Measurements from ENCODE around the gene USP36.
"Not testable (repeated sequence)": the region's sequence is repeated elsewhere in the genome, so short reads cannot be mapped to it uniquely, and the experiment has no call there.

The USP36 gene

DNA sequence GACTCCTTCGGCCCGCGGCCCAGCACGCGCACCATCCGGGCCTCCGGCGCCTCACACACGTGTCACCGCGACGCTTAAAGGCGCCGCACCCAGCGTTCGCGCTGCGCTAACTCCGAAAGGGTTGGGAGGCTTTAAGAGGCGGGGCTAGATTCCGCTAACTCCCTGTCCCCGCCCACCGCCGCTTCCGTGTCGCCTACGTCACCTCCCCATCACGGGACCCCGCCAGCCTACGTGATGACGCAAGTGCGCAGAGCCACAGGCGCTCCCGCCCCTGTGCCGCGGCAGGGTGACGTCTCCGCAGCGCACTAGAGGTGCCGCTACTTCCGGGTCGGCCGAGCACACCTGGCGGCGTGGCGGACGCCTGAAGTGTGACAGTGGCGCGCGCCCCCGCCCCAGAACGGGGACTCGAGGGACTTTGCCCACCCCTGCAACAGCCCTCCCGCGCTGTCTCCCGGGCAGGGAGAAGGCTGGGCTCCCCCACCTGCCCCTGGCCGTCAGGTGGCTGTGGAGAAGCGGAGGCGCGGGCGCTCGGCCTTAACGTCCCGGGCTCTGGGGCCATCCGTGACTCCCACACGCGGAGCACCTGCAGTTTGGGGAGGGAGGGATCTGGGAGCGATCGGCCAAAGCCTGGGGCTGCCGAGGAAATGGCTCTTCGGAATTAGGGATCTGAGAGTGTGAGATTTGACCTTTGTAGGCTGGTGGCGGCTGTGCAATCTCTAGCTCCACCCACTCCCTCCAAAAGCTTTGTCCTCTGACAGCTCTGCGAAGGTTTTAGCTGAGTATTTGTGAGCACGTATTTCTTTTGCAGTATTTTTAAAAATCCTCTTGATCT, at the start of gene USP36:
TSS of gene USP36 (minus strand) at position 35 of the 832 bp plus-strand sequence. CDS start 4,451 bp downstream, outside the sequence.
- peak; percentile 100 for DNase-seq (ENCODE audit: low read depth)

DNA sequence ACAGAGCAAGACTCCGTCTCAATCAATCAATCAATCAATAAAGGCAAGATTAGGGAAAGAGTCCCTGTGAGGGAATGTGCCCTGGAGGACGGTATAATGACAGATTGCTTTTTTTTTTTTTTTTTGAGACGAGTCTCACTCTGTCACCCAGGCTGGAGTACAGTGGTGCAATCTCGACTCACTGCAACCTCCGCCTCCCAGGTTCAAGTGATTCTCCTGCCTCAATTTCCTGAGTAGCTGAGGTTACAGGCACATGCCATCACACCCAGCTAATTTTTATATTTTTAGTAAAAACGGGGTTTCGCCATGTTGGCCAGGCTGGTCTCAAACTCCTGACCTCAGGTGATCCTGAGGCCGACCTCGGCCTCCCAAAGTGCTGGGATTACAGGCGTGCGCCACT, 49.5 kb upstream of the USP36 start:
- DNase-seq (ENCODE audit: low read depth), result not testable (repeated sequence)

DNA sequence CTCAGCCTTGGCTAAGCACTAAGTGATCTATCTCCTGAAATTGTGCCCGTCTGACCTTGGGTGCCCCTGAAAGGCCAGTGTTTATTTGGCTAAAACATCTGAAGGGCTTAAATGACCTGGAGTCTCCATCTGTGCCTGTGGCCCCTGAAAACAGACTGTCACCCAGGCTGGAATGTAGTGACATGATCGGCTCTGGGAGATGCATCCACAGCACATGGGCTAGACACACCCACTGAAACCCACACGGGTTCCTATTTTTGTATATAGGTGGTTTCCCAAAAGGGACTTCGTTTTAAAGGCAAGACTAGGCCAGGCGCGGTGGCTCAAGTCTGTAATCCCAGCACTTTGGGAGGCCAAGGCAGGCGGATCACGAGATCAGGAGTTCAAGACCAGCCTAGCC, 48.9 kb upstream of the USP36 start:
- no peak for DNase-seq (ENCODE audit: low read depth)

DNA sequence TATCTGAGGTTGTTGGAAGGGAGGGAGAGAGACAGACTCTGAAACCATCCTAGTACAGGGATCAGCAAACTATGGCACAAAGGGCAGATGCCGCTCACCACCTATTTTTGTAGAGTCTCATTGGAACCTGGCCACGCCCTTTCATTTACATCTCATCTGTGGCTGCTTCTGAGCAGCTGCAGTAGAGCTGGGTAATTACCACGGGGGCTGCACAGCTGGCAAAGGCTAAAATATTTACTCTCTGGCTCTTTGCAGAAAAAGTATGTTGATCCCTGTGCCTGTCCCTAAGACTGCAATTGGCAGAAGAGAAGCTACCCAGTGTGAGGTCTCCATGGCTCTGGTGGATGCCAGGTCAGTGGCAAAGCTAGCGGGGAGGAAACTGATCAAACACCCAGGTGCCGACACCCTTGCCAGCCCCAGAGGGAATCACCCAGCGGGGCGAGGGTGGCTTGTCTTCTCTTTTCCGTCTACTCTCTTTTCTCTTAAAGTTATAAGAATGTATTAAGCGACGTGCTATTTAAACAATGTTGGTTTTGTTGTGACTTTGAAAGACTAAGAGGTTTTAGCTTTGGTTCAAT, 48.4 kb upstream of the USP36 start:
- no peak for DNase-seq (ENCODE audit: low read depth)

DNA sequence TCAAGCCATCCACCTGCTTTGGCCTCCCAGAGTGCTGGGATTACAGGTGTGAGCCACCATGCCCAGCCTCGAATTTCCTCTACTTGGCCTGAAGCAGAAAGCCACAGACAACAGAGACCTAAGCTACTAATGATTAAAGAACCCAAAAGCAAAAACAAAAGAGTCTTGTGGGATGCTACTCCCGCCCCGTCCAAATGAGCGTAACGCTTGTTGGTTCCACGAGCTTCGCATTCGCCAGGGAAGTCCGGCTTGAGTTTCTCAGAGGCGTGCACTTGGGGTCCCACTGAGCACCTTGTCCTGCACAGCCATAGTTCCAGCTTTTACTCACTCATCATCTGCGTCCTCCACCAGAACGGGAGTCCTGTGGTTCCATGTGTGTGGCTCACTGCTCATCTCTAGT, 46.3 kb upstream of the USP36 start:
- no peak for DNase-seq (ENCODE audit: low read depth)

DNA sequence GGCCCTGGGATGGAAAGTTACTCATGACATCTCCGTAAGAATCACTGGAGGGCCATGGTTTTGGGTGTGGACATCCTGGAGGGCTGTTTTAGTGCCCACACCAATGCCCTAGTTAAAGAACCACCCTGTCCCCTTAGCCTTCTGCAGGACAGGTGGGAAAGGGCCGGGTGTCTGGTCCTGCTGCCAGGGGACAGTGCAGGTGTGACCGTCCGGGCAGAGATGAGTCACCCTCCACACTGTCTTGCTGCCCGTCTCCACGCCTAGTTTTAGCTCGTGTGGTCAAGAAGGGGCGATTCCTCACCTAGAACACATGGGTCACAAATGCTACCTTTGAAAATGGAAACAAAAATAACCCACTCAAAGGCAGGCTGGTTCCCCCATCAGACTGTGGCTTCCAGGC, 45.3 kb upstream of the USP36 start:
- DNase-seq (ENCODE audit: low read depth), result no peak

DNA sequence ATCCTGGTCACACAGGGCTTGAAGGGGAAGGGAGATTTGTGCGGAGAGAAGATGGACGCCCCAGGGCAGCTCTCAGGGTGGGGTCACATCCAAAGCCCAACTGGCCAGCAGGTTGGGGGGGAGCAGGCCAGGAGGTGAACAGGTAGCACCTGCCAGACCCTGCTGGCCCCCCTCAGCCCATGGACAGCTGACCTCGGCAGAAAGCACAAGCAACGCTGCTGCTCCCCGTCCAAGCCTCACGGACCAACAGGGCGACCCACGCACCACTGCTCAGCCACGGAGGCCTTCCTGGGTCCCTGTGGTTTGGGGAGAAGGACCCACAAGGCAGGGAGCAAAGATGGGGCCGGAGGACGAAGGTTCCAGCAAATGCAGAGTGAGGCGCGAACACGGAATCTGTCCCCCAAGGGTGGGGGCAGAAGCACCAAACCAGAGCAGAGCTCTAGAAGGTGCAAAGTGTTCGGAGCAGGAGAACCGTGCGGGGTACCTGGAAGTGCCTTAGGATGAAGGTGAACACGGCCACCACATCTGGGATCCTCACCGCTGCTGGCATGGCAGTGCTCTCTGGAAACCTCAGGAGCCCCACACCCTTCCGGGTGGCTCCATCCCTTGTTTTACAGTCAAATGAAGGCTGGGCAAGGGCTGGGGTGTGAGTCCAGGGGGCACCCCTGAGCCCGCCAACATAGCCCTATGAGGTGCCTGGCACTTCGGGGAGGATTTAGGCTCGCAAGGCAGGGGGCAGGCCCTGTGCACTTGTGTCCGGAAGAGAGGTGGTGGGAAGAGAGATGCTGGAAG, 44.5 kb upstream of the USP36 start:
- no peak for DNase-seq (ENCODE audit: low read depth)

DNA sequence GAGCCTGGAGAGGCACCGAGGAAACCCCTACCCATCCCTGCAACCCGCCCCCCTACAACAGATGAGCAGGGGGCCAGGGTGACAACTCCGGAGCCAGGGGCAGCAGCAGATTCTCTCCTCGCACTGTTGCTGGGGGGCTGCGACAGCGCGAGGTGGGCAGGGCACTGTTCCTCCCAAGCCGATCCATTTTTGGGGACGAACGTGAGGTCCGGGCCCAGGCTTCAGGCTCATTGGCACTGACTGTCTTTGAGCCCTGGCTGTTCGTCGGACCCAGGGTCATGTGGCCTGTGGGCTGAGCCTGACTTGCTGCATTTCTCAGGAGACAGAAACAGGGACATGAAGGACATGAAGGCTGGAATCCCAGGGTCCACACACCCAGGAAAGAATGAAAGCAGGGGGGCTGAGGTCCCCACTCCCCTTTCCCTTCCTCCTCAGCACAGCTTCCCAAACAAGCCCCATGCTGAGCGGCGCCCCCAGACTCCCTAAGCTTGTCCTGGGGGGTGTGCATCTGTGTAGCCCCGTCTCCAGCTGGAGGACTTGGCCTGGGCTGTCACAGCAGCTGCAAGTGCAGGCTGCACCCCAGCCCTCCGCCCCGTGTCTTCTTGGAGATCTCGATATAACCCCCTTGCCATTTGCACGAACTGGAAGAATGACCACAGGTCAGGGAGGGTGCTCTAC, 43.7 kb upstream of the USP36 start:
- DNase-seq (ENCODE audit: low read depth), result no peak

DNA sequence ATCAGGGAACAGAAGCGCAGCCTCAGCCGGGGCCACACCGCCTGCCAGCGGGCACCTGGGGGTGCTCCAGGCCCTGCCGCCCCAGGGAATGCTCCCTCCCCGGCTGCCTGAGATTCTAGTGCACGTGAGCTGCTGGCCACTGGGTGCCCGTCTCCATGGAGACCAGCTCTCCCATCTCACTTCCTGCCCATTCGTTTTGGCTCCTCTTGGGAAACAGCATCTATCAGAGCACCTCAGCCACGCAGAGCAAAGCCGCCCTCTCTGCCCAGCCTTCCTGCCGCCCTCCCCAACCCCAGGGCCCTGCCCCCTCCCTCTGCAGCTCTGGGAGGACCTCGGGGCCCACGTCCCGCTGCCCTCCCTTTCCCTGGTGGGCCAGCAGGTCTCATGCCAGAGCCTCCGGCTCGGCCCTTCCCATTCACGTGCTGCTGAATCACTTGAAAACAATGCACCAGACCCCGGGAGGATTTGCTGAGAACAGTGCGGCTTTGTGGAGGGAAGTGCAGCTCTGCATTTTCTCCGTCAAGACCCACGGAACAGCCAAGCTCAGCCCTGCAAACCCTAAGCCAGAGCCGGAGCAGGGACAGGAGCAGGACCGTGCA, 43.0 kb upstream of the USP36 start:
- no peak for DNase-seq (ENCODE audit: low read depth)

DNA sequence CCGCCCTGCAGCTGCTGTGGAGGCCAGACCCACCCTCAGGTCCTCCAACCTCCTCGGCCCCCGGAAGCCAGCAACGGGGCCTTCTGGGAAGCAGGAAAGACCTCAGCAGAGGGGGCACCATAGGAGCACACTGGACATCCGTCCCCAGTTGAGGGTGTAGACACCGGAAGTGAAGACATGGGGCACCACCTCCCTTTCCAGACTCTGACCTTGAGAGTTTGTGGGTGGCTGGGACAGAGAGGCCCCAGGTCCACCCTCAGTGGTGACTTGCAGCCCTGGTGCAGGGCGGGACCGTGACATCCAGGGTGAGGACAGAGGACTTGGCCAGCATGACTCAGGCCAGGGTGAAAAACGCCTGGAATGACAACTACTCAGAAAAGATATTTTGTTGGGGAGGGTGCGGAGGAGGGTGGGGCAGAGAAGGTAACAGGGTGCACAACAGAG, 42.5 kb upstream of the USP36 start:
- no peak for DNase-seq (ENCODE audit: low read depth)

DNA sequence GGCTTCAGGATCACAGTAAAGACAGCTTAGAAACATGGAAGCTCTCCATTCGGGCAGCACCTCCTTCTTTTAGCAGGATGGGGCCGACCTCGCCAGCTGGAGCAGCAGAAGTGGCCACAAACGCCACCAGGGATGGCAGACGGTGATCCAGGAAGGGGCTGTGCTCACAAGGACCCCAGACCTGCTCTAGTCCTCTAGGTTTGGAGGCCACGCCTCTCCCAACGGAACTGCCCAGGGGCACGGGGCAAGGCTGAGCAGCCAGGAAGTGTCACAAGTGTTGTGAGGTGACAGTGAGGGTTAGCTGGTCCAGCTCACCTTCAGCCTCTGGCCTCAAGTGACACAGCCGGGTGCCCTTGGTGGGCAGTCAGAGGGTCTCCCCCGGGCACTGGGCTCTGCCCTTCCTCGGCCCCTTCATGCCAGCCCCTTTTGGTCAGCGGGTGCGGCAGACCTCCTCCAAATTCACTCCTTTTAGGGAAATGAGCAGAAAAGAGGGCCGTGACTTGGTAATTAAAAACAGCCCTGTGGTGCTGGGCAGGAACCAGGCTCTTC, 42.0 kb upstream of the USP36 start:
- no peak for DNase-seq (ENCODE audit: low read depth)

DNA sequence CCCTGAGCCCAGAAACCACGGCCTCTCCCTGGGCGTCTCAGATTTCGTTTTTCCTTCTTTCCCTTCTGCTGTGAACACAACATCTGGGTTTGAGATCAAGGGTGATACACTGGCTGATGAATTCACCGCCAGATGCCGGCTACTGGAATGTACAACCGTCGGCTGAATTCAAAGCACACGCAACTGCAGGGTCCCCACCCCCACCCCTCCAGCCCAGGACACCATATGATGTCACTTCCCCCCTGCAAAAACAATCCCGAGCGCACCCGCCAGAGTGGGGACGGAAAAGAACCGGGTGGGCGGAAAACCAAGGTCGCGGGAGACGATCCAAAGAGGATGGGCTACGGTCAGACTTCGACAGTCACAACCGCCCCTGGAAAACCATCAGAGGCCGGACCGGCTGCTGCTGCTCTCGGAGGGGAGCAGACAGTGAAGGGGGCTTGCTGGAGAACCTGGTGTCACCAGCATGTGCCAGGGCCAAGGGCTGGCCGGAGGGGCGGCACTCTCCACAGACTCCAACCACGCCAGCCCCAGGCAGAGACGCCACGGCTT, 39.1 kb upstream of the USP36 start:
- no peak for DNase-seq (ENCODE audit: low read depth)

DNA sequence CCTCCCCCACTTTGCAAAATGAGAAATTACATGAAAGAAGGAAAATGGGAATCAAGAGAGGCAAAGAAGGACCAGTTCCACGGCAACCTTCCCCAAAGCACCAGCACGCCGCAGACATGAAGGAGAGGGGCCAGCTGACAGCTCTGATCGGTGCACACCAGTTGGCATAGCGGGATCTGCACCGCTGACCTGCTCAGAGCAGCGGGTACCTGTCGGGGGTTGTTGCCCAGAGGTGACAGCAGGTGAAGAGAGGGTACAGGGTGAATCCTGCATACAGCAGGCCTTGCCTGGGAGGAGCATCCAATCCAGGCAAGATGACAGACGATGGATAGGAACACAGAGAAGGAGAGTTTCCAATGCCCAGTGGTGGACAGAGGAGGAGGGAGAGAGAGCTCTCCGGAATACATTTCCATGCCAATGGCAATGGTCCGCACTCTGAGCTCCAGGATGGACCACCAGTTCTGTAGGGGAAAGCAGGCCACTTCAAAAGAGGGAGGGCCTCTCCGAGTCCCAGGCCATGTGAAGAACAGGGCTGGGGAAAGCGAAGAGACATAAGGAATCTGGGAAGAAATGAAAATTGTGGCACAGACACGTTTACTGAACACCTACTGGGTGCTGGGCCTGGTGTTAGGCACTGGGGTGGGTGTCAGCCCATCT, 38.4 kb upstream of the USP36 start:
- DNase-seq (ENCODE audit: low read depth), result no peak

DNA sequence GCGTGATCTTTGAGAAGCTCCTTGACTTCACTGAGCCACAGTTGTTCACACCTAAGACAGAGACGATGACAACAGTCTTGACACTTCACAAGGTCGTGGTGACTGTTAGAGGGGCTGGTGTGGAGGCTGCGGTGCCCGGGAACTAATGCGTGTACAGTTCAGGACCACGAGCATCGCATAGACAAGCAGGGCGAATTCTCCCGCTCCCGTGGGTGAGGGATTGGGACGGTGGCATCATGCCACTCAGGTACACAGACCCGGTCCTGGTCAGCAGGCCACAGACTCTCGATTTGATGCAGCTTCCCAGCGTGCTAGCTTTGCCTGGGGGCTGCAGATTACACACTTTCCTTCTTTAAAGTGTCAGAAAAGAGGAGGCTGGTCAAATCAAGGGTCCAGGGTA, 37.6 kb upstream of the USP36 start:
- DNase-seq (ENCODE audit: low read depth), result no peak

DNA sequence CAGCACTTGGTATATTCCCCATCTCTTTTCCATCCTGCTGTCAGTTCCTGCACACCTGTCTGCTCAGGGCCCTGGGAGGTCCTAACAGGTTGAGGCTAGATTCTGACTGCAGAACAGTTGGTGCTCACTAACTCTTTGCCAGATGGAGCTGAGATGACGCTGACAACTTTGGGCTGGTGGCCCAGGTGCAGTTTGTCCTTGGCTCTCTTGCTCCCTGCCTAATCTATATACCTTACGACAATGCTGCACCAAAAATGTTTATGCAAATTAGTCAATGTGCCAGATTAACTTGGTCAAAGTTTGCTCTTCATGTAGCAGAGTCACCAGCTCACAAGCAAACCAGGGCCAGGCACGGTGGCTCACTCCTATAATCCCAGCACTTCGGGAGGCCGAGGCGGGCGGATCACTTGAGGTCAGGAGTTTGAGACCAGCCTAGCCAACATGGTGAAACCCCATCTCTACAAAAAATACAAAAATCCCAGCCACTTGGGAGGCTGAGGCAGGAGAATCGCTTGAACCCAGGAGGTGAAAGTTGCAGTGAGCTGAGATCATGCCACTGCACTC, 36.4 kb upstream of the USP36 start:
- DNase-seq (ENCODE audit: low read depth), result not testable (repeated sequence)

DNA sequence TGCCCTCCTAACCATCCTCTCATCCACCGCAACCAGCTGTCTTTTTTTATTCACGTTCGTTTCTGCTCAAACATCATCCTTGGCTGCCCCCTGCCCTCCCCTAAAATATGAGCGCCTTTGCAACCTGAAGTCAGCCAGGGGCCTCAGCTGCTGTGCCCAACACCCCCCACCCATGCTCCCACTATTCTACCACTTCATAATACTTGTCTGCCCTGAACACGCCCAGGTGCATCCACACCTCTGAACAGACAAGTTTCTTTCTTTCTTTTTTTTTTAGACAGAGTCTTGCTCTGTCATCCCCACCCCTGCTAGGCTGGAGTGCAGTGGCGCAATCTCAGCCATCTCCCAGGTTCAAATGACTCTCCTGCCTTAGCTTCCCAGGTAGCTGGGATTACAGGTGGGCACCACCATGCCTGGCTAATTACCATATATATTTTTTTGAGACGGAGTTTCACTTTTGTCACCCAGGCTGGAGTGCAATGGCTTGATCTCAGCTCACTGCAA, 35.5 kb upstream of the USP36 start:
- DNase-seq (ENCODE audit: low read depth), result no peak

DNA sequence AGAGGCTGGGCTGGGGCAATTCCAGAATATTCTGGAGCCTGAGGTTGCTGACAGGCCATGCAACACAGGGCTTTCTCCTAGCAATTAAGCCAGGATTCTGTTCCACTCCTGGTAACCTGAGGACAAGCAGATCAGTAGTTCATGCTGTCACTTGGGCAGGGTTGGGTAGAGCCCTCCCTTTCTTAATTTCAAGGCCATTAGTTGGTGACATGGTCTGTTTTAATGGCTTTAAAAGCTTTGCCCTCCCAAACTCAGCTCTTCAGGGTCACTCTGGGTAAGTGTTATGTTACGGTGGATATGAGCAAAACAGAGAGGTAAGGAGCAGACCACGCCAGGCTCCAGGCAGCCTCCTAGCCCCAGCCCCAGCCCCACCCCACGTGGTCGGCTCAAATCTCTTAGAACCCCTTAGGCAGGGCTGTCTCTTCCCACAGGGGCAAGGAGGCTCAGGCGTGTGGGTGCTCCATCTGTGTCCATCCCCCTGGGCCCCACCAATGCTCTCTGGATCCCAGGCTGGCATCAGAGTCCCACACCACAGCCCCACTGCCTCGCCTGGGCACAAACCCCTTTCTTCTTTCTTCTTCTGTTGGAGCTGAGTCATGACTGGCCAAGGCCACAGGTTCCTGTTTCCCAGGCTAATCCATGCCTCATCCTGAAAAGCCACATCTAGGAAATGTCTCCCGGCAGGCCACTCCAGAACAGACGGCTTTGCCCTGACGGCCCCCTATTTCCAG, 34.9 kb upstream of the USP36 start:
- DNase-seq (ENCODE audit: low read depth), result no peak

DNA sequence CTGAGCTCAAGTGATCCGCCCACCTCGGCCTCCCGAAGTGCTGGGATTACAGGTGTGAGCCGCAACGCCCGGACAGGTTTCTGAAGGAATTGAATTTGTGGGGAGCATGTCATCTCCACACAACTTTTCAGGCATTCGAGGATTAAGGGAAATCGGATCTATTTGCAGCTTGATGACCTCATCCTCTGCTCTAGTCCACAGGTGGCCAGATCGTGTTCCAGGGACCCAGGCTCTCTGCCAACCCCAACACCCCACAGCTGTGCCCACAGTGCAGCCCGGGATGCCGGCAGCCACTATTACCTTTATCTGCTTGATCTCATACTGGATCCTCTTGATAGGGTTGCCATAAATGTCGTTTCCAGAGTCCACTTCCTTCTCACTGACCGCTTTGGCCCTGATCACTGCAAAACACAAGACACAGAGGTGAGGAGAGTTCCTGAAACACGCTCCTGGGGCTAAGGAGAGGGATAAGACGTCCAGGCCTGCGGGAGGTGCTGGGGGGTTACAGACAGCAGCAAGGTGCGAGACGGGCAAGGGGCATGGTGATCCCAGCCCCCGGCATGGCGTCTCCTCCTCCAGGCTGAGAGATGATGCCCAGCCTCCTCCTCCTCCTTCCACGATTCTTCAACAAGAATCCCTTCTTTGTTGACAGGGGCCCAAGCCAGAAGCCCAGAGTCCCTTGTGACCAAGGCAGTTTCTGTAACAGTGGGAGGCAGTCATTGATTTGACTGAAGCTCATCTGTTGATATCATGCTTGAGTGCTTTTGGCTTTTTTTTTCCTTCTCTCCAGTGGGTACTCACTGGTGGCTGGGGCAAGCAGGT, 33.1 kb upstream of the USP36 start:
- DNase-seq (ENCODE audit: low read depth), result no peak

DNA sequence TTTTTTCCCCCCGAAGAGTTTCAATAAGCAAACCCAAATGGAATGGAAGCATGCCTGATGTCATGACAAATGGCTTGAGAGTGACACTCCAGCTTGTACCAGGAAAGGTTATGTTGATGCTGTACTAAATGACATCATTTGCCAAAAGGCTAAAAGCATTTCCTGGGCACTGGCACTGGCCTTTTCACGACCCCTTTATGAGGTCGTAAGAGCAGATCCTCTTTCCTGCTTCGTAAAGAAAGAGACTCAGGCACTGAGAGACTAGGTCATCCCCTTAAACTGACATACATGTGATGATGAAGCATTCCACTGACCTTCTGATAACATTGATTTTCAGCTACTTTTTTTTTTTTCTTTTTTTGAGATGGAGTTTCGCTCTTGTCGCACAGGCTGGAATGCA, 31.9 kb upstream of the USP36 start:
- no peak for DNase-seq (ENCODE audit: low read depth)
